NCI-H128 (cell line): ENCODE data around the gene SVBP.

Experiments
- DNase-seq: peaks from one replicate; lab custom pipeline; 2025; ENCODE audit not compliant: unreplicated experiment; lab: John Stamatoyannopoulos, UW

SVBP gene

GRCh38 chr1:42765832-42766740, 51.1 kb downstream of the SVBP start:
- DNase-seq, result no peak

GRCh38 chr1:42765269-42765668, 51.9 kb downstream of the SVBP start:
- DNase-seq, result no peak

- no peak for DNase-seq
Measured at GRCh38 chr1:42762269-42762668, 54.9 kb downstream of the SVBP start.

GRCh38 chr1:42761567-42761966, 55.6 kb downstream of the SVBP start:
- no peak for DNase-seq

GRCh38 chr1:42759114-42759513, 58.1 kb downstream of the SVBP start:
- no peak for DNase-seq

- no peak for DNase-seq
Measured at GRCh38 chr1:42758641-42759040, 58.6 kb downstream of the SVBP start.

- DNase-seq, result no peak
Measured at GRCh38 chr1:42757892-42758275, 59.3 kb downstream of the SVBP start.
